C4-2B (cell line): ENCODE results near the gene ITPKB.
A peak's percentile ranks its signal among the peaks of the same experiment; 100 is the strongest.

Source experiments
- H3K27ac ChIP-seq: fragments of 450-650 bp; 2 replicates; pipeline ENCODE4 v1.5.1; 2017
- ZFX ChIP-seq: fragments of 450-650 bp; IDR thresholded peaks from 2 replicates; pipeline ENCODE4 v1.6.1; 2017
- TF ChIP-seq, protein P1 (sequence below): fragments of 450-650 bp; conservative IDR thresholded peaks from 2 replicates; pipeline ENCODE4 v1.5.1; 2017; ENCODE audit warnings: mild to moderate bottlenecking

Gene ITPKB

DNA sequence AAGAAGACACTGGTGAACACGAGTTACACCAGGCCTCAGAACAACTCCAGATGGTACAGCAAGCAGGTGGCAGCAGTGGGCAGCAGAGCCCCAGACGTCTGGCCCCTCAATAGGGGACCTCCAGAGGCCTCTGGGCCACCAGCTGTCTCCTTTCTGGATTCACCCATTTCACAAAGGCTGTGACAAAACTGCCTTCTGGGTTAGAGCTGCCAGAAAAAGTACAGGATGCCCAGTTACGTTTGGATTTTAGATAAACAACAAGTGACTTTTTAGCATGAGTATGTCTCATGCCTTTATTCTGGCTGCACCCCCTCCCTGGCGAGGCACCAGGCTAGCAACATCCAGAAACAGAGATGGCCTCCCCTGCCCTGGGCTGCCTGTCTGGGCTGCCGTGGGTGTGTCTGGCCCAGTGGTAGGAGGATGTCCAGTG, 30.1 kb downstream of the ITPKB start:
- H3K27ac ChIP-seq = no peak overlapping the region
- TF ChIP-seq, protein P1, sequence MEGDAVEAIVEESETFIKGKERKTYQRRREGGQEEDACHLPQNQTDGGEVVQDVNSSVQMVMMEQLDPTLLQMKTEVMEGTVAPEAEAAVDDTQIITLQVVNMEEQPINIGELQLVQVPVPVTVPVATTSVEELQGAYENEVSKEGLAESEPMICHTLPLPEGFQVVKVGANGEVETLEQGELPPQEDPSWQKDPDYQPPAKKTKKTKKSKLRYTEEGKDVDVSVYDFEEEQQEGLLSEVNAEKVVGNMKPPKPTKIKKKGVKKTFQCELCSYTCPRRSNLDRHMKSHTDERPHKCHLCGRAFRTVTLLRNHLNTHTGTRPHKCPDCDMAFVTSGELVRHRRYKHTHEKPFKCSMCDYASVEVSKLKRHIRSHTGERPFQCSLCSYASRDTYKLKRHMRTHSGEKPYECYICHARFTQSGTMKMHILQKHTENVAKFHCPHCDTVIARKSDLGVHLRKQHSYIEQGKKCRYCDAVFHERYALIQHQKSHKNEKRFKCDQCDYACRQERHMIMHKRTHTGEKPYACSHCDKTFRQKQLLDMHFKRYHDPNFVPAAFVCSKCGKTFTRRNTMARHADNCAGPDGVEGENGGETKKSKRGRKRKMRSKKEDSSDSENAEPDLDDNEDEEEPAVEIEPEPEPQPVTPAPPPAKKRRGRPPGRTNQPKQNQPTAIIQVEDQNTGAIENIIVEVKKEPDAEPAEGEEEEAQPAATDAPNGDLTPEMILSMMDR = no peak
- no peak for TF ChIP-seq ZFX

DNA sequence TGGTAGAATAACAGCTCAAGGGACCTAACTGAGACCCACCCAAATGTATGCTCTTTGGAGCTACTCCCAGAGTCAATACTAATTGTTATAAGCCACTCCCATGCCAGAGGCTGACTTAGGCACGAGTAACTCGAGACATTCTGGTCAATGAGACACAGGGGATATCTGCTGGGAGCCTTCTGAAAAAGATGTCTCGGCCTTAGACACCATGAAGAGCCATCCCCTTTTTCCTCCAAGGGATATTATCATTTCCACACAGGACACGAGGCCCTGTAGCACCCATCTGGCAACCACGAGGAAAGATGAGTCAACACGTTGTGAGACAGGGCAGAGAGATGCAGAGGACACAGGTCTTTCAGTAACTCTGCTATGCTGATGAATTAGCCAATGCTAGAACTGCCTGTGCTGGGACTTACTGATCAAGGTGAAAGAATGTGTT, 30.7 kb downstream of the ITPKB start:
- no peak overlapping the region for H3K27ac ChIP-seq
- TF ChIP-seq, protein P1 = no peak
- TF ChIP-seq ZFX = no peak

DNA sequence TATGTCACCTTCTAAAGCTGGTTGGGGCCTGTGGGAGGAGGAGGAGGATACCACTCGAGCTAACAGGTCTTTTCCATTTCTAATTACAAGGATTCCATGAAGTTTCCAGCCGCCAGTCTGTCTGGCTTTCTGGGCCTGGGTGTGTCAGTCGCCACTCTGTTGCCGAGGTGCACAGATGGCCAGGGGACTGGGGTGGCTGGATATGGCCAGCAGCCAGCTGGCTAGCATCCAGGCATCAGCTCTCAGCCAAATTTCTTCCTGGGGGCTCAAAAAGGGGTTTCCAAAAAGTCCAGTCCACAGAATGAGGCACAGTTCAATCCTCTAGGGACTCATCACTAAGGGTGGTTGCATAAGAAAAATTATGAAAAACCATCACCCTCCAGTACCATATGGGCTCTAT, 32.4 kb downstream of the ITPKB start:
- no peak overlapping the region for H3K27ac ChIP-seq
- TF ChIP-seq, protein P1 = no peak
- no peak for TF ChIP-seq ZFX

DNA sequence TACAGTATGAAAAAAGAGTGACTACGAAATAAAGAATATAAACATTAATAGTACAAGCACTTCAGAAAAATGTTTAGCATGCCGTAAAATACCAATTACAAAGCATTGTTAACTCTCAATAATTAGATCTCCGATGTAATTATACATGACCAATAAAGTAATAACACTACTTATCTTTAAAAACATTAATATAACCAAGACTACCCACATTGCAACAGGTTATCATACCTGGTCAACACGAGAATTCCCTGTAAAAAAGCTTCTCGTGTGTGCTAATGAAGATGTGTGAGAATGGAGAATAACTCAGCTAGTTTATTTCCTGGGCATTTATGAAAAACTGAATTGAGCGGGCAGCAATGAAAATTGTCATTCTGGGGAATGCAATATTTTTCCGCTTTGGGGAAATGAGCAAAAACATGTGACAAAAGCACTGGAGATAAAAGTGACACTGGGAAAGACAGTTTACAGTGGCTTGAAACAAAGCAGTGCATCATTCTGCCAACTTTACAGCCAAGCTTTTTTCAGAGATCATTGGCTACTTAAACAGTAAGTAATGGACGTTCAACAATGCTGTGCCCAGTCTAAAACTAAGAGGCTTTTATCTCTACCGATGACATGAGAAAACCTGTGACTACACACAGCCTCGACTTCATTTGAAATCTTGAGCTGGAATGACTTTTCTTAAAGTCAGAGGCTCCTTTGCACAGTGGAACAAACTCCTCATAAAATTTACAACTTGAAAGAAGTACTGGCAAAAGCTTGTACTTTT, 34.7 kb downstream of the ITPKB start:
- TF ChIP-seq, protein P1 = no peak
- TF ChIP-seq ZFX = no peak
- H3K27ac ChIP-seq = no peak overlapping the region

DNA sequence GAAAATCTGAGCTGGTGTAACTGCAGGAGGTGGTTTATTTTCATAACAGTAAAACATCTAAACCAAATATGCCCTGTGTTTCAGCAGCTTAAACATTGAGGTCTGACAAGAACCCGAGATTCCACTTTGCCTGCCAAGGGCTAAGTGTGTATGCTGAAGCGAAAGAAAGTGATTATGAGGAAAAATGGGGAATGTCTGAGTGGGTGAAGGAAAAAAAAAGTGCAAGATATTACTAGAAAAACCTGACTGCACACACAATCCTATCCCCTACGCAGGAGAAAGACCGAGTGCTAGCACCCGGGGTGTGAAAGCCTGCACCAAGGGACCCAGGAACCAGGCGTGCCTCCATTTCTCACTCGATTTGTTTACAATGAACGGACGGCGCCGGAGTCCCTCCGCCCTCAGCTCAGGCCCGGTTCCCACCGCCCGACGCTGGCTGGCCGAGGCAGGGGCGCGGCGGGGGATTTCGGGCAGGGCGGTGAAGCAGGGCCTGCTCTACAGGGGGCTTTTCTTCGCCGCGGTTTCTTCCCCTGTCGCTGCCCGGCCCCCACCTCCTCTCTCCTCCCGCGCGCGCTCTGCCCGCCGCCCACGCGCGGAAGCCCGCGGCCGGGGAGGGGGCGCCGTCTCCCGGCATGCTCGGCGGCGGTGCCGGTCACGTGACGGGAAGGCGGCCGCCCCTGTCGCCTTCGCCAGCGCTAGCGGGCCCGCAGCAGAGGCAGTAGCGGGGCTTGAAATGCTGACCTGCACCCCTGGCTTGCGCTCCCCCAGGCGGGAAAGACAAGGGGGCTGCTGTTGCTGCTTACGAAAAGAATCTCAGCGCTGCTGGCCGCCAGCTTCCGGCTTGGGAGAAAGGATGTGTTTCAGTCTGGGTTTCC, 35.9 kb downstream of the ITPKB start:
- TF ChIP-seq, protein P1 = no peak
- peak; percentile 78 for TF ChIP-seq ZFX
- peak overlapping the region; percentile 99 for H3K27ac ChIP-seq

DNA sequence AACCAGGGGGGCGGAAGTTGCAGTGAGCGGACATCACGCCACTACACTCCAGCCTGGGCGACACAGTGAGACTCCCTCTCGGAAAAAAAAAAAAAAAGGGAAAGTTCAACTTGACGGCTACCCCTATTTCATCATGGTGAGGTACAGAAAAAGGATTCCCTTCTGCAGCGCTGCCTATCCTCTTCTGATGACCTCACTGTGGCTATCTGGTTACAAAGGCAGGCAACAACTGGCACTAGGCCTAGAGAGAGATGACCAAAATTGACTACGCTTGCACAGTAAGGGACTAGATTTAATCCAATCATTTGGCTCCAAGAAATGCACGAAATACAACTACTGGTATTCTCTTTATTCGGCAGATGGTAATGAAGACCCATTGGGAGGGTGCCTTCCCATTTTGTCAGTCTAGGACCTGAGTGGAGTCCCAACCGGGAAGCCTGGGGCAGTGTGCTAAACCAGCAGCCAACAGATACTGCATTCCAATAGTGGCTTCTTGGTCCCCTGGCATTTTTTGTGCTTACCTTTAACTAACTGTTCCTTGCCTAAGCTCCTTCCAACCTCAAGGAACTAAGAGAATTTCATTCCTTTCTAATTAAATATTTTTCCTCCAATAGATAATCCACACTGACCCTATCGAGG, 36.6 kb downstream of the ITPKB start:
- peak overlapping the region; percentile 99 for H3K27ac ChIP-seq
- TF ChIP-seq, protein P1 = no peak
- no peak for TF ChIP-seq ZFX
